ENCODE measurements around the gene PGAP1. TPM values are rescaled to one million over a fixed set of nuclear protein-coding genes. Genes with fewer than 3 reads are reported as not detected.

Gene PGAP1
- total and polyA plus RNA-seq, 10 of the 15 experiments (the other 5 are each of a cell fraction or from before 2014, with no cell fraction given): 0.75 to 4.7 (median 3.0) TPM

DNA sequence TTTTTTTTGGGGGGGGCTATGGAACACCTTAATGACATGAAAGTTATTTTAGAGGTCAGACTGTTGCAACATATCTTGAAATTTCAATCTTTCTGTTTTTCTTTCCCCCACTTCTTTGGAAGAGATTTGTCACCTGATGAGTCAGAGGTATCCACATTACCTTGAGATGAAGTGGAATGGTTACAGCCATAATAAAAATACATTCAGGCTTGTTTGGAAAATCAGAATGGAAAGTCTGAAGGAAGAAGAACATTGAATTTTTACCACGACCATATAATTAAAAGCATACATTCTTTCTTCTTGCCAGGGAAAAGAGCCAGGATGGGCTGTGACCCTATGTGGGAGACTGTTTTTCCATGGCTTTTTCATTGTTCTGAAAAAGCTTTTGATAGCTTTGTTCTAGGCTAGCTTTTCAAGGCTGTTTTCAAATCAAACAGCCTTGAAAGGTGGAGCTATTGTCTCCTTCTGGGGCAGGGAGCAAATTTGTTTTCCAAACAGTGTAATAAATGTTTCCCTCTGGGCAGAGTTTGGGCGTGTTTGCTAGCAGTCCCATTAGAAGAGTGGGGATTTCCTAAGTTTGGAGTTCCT lies 124.7 kb downstream of the PGAP1 start (continued):
- TF ChIP-seq HDAC2 (IDR thresholded peaks at IDR 0.05) (no peak), ZNF622 (IDR thresholded peaks at IDR 0.05) (no peak), ZNF24 (IDR thresholded peaks at IDR 0.05) (no peak), POU2F2 (IDR thresholded peaks at IDR 0.05; ENCODE audit: borderline replicate concordance, low read depth, low read length) (no peak), RBBP5 (conservative IDR thresholded peaks at IDR 0.05) (no peak), SMAD1 (IDR thresholded peaks at IDR 0.05; ENCODE audit: low read depth, partially characterized antibody) (no peak)
- TF ChIP-seq, protein P1, sequence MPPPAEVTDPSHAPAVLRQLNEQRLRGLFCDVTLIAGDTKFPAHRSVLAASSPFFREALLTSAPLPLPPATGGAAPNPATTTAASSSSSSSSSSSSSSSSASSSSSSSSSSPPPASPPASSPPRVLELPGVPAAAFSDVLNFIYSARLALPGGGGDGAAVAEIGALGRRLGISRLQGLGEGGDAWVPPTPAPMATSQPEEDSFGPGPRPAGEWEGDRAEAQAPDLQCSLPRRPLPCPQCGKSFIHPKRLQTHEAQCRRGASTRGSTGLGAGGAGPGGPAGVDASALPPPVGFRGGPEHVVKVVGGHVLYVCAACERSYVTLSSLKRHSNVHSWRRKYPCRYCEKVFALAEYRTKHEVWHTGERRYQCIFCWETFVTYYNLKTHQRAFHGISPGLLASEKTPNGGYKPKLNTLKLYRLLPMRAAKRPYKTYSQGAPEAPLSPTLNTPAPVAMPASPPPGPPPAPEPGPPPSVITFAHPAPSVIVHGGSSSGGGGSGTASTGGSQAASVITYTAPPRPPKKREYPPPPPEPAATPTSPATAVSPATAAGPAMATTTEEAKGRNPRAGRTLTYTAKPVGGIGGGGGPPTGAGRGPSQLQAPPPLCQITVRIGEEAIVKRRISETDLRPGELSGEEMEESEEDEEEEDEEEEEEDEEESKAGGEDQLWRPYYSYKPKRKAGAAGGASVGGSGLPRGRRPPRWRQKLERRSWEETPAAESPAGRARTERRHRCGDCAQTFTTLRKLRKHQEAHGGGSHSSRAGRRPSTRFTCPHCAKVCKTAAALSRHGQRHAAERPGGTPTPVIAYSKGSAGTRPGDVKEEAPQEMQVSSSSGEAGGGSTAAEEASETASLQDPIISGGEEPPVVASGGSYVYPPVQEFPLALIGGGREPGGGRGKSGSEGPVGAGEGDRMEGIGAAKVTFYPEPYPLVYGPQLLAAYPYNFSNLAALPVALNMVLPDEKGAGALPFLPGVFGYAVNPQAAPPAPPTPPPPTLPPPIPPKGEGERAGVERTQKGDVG (CRISPR knock-in tag; IDR thresholded peaks at IDR 0.05): no peak
- TF ChIP-seq, protein P2, sequence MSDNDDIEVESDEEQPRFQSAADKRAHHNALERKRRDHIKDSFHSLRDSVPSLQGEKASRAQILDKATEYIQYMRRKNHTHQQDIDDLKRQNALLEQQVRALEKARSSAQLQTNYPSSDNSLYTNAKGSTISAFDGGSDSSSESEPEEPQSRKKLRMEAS (IDR thresholded peaks at IDR 0.05; ENCODE audit: low read depth, low read length): no peak

DNA sequence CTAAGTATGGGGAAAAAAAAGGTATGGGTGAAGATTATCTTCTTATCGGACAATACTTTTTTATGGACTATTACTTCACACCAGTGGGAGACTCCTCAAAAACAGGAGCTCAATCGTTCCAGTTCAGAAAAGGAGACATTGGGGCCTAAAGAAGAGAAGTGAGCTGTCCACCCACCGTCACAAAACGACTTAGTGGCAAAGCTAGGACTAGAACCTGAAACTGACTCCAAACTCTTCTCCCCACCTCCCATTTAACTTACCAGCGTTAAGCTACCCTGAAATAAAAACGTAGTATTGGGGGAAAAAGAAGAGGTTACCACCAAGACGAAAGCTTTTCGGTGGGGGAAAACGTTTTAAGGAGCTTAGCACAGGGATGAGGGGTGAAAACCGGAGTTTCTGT lies 127.5 kb downstream of the PGAP1 start:
- H3K27ac ChIP-seq (ENCODE audit: control insufficient read depth, insufficient read depth): peak overlapping the region; percentile 76
- intact Hi-C loops (cut with micrococcal nuclease; ENCODE audit: unreplicated experiment) (loop anchor here (5.0 kb wide), 1 partner anchor 128 kb away; the partner anchor contains the start of gene PGAP1), in situ Hi-C loops (cut with MboI) (loop anchor here (25.0 kb wide), 1 partner anchor 588 kb away; no protein-coding TSS in a partner anchor)
- no peaks in the 10 kb centered on the region for H3K9me3 ChIP-seq (replicated peaks; ENCODE audit: control insufficient read depth, insufficient read depth, low read length)
- 0 out of 4 replicates have a peak, but pooled peaks cover 0 to 10% of the 10 kb centered on the region in 2 experiments for H3K36me3 ChIP-seq (ENCODE audit: control insufficient read depth in 2 of 2, insufficient read depth in 2 of 2, low read length in 1 of 2)
- no peaks in the 10 kb centered on the region; the same call in 1 of the 2 replicates for H3K4me1 ChIP-seq (ENCODE audit: control insufficient read depth, insufficient read depth, low read length)
- ATAC-seq (peak; percentile 21), DNase-seq (ENCODE audit: low read depth, low spot score) (no peak), FAIRE-seq (no peak)
- SMC1A ChIA-PET (ENCODE audit: uncharacterized antibody, unreplicated experiment): interaction anchor here (0.7 to 4.5 kb wide), 10 partner anchors 8 to 482 kb away, joined by 3 to 22 read pairs (median 4); partner anchors contain the start of genes C2orf66 and CCDC150
- CTCF ChIA-PET: interaction anchor here (0.7 to 1.8 kb wide), 5 partner anchors 9 to 501 kb away, joined by 3 to 6 read pairs (median 4); no protein-coding TSS in a partner anchor
- H3K4me3 ChIP-seq: peak overlapping the region; percentile 82
- WGBS (ENCODE audit: insufficient coverage, insufficient replicate concordance, low lambda C conversion rate, missing lambda C conversion rate): 16% methylated on average over 10 of the region's 10 CpGs
- no peaks in the 10 kb centered on the region for H3K27me3 ChIP-seq (replicated peaks in 1 of 2; ENCODE audit: control insufficient read depth in 2 of 2, insufficient read depth in 2 of 2, low read length in 1 of 2)
- H4K20me1 ChIP-seq (ENCODE audit: control insufficient read depth, insufficient read depth): no peaks in the 10 kb centered on the region
- peak overlapping the region; percentile 64 for H3K4me2 ChIP-seq (ENCODE audit: control insufficient read depth, insufficient read depth)
- RAD21 ChIA-PET (ENCODE audit: unreplicated experiment): interaction anchor here (2.6 kb wide), 1 partner anchor 127 kb away, joined by 12 read pairs; the partner anchor contains the start of gene PGAP1
- peak overlapping the region; percentile 91 for H3K9ac ChIP-seq (ENCODE audit: control insufficient read depth, insufficient read depth, low read length)
- peak overlapping the region; percentile 89 for H2AFZ ChIP-seq (ENCODE audit: control insufficient read depth, low read depth, low read length)
- POLR2A ChIA-PET: interaction anchor here (0.6 to 1.5 kb wide), 8 partner anchors 18 to 1084 kb away, joined by 3 to 10 read pairs (median 3); partner anchors contain the start of gene PGAP1
- TSS peak; percentile 86 for BruUV-seq (replicated peaks)
- H3K79me2 ChIP-seq (ENCODE audit: control insufficient read depth, insufficient read depth, low read length): peaks cover 18% of the 10 kb centered on the region
- TF ChIP-seq TCF3 (IDR thresholded peaks at IDR 0.05; ENCODE audit: borderline replicate concordance, insufficient read depth, low read depth, low read length): no peak
- TF ChIP-seq SMAD5 (IDR thresholded peaks at IDR 0.05; ENCODE audit: low read depth): no peak
- TF ChIP-seq MEF2B (IDR thresholded peaks at IDR 0.05; ENCODE audit: partially characterized antibody, poor library complexity, severe bottlenecking): no peak
- no peak for TF ChIP-seq STAT1 (conservative IDR thresholded peaks at IDR 0.05)
- TF ChIP-seq TCF7 (IDR thresholded peaks at IDR 0.05; ENCODE audit: borderline replicate concordance): no peak
- no peak for TF ChIP-seq NFIC (IDR thresholded peaks at IDR 0.05; ENCODE audit: low read depth, low read length)
- no peak for TF ChIP-seq TAF1 (IDR thresholded peaks at IDR 0.05; ENCODE audit: borderline replicate concordance, low read depth, low read length)
- TF ChIP-seq MYC (IDR thresholded peaks at IDR 0.05; ENCODE audit: insufficient read depth, insufficient read length, insufficient replicate concordance, low read length, severe bottlenecking): no peak

Data from GM12878 (cell line).